Measurements from ENCODE around the gene C17orf78.
"Not testable (repeated sequence)": the region's sequence is repeated elsewhere in the genome, so short reads cannot be mapped to it uniquely, and the experiment has no call there.

C17orf78 gene

DNA sequence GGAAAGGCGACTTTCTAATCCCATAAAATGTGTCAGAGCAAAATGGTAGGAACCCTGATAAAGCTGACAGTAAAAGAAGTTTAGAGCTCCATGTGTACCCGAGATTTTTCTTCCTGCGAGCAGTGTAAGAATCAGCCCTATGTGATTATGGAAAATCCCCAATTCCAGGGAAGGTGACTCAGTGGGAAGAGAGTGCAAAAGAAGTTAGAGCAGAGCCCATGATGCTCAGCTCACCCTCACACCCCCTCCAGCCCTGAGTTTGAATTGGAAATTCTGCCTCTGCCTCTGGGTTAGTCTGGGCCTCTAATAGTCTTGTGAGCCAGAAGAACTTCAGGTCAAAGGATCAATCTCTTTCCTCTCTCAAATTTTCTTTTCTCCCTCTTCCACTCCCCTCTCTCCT is 12.5 kb downstream of the C17orf78 start:
- DNase-seq, result no peak

DNA sequence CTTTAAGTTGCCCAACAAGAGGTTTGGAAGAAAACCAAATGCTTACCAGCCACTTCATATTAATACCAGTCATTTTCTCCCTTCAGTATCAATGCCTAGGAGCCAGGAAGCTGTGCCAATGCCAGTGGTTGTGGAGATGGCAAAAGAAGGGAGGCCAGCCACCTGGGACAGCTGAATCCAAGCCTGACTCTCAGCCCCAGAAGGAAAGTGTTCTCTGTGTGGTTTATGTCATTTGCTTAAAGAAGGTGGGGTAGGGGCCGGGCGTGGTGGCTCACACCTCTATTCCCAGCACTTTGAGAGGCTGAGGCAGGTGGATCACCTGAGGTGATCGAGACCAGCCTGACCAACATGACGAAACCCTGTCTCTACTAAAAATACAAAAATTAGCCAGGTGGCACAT is 13.4 kb downstream of the C17orf78 start:
- DNase-seq, result no peak

DNA sequence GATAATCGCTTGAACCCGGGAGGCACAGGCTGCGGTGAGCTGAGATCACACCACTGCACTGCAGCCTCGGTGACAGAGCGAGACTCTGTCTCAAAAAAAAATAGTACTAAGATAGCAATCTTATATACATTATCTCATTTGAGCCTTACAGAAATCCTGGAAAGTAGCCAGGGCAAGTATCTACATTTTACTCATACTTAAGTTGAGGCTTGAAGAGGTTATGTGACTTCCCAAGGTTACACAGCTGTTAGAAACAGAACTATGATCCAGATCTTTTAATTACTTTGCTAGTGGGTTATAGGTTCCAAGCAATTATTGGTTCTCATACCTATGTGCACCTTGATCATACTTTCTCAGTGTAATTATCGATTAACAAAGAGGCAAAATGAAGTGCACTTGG is 15.4 kb downstream of the C17orf78 start:
- DNase-seq, result no peak

DNA sequence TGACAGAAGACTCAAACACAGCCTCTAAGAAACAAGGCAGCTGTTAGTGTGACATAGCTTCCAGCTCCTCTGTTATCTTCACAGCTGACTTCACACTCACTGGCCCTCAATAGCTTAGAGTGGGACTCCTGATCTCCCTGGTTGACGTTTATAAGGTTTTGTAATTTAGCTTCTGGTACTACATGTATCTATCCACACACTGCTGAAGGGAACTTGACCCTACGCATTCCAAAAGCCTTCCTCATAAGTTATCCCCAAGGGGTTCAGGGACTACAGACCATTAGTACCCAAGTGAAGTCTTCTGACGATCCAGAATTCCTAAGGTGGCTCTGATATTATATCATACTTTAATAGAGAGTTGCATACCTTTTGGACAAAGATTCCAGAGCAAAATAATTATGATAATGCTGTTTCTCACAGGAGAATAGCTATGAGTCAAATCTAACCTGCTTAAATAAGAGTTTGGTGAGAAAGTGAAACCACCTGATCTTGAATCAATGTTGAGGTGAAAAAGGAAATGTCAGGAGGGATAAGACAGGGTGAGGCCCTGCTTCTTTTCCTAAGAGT is 16.3 kb downstream of the C17orf78 start:
- DNase-seq, result no peak

DNA sequence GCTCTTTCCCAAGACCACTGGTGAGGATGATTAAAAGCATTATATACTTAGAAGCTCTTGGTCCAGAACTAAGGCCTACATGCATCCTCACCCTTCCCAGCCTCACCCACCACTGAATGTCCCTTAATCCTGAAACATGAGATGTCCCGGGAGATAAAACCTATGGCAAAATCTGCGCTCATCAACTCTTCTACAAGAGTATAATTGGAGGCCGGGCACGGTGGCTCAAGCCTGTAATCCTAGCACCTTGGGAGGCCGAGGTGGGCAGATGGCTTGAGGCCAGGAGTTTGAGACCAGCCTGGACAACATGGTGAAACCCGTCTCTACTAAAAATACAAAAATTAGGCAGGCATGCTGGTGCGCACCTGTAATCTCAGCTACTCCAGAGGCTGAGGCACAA is 17.6 kb downstream of the C17orf78 start:
- no peak for DNase-seq

DNA sequence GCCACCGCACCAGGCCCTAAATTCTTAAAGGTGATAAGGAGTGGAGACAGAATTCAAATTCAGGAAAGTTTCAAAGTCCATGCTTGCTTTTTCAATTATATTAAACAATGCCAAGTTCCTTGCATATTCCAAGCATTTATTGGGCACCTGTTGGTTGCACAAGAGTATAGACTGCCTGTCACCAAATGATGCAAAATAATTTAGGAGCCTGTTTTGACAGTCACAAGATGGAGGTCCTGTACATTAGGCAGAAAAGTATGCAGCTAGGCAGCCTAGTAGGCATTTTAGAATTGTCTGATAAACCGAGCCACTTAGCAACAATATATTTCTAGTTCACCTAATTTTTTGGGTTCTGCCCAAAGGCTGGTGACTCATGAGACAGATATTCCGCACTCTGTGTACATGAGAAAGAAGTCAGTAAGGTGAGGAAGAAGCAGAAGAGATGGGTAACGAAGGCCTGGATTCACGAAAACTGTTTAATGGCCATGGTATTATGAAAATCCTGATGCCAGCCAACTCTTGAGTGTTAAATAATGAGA is 23.5 kb downstream of the C17orf78 start:
- DNase-seq, result no peak

DNA sequence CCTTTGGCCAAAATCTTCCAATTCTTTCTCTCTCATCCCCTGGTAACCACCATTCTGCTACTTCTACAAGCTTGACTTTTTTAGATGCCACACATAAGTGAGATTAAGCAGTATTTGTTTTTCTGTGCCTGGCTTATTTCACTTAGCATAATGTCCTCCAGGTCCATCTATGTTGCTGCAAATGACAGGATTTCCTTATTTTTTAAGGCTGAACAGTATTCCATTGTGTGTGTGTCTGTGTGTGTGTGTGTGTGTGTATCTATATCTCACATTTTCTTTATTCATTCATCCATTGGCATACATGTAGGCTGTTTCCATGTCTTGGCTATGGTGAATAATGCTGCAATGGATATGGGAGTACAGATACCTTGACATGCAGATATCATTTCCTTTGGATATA is 24.7 kb downstream of the C17orf78 start:
- DNase-seq, result no peak

DNA sequence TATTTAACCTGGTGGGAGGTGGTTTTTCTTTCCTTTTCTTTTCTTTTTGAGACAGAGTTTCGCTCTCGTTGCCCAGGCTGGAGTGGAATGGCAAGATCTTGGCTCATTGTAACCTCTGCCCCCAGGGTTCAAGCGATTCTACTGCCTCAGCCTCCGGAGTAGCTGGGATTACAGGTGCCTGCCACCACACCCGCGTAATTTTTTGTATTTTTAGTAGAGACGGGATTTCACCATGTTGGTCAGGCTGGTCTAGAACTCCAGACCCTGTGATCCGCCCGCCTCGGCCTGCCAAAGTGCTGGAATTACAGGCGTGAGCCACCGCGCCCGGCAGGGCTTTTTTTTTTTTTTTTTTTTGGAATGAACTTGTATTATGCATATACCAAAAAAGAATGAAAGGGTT is 29.7 kb downstream of the C17orf78 start:
- not testable (repeated sequence) for DNase-seq

DNA sequence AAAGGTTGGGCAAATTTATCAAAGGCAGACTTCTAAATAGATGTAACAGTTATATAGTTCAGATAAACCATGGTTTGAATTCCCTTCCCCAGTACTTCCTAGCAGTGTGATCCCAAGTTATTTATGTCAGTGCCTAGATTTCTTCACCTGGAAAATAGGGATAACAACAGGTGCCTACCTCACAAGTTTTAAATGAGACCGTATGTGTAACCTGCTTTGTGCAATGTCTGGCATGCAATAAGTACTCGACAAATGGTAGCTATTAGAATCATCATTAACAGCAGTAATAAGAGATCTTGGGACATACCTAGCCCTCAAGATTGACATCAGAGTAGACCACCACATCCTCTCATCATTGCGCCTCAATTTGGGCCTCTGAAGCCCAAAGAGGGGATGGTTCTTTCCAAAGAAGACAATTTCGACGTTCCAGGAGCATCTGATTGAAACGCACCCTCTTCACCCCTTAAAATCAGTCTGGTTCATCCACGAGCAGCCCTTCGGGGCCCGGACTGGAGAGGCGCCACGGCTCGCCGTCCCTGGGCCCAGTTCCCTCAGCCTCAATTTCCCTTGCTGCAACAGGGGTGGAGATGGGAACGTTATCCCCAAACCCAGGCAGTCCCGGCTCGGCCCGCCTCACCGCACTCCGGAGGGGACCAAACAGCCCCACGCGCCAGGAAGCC is 30.3 kb downstream of the C17orf78 start:
- no peak for DNase-seq

DNA sequence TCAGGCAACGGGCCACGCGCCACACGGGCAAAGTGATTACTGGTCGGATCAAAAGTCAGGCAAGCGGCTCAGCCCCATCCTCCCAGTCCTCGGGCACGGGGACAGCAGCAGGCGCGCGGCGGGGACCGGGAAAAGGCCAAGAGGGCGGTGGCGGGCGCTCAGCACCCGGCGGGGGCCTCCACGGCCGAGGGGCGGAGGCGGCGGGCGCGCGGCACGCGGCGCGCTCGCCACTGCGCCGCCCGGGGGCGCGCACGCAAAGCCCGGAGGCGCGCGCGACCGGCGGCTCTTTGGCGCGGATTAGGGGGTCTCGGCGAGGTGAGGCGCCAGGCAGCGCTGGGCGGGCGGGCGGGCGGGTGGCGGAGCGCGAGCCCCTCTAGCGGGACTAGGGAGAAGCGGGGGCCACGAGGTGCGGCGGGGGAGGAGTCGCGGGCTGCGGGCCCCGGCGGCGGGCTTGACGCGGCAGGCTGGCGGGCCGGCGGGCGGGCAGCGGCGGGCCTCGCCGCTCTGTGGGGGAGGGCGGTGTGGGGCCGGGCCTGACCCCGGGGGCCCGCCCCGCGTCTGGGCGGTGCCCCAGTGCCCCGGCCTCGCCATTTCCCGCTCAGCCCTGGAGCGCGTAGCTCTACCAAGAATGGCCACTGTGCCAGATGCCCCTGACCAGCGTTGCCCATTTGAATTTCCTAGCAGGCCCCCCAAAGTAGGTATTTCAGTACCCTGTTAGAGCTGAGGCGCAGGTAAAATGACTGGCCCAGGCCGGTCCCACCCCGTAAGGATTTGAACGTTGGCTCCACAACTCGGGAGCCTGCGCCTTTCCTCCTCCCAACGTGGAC is 31.1 kb downstream of the C17orf78 start, which contains the start of the genes ACACA and TADA2A:
TSS of gene ACACA (minus strand) at position 202 of the 827 bp plus-strand sequence. CDS start 537 bp downstream, outside the sequence.
TSS of gene TADA2A (plus strand) at position 252 of the 827 bp plus-strand sequence. CDS start 4,480 bp downstream, outside the sequence.
- peak; percentile 52 for DNase-seq

DNA sequence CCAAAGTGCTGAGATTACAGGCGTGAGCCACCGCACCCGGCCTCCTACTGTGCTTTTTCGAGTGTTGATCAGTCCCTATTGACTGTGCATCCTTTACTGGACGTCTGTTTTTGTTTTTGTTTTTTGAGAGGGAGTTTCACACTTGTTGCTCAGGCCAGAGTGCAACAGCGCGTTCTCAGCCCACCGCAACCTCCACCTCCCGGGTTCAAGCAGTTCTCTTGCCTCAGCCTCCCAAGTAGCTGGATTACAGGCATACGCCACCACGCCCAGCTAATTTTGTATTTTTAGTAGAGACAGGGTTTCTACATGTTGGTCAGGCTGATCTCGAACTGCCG is 32.3 kb downstream of the C17orf78 start:
- DNase-seq, result not testable (repeated sequence)

DNA sequence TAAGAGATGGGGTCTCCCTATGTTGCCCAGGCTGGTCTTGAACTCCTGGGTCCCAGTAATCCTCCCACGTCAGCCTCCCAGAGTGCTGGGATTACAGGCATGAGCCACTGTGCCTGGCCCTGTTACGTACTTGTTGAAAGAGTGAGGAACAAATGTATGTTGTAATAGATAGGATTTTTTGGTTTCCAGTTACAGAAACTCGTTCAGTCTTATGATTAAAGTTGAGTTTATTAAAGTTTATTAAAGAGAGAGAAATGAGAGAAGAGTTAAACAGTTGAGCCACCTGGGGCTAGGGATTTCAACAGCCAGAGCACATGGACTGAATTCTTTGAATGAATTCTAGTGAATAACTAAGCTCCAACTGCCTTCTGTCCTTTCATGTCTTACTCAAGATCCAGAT is 34.6 kb downstream of the C17orf78 start:
- DNase-seq, result no peak

DNA sequence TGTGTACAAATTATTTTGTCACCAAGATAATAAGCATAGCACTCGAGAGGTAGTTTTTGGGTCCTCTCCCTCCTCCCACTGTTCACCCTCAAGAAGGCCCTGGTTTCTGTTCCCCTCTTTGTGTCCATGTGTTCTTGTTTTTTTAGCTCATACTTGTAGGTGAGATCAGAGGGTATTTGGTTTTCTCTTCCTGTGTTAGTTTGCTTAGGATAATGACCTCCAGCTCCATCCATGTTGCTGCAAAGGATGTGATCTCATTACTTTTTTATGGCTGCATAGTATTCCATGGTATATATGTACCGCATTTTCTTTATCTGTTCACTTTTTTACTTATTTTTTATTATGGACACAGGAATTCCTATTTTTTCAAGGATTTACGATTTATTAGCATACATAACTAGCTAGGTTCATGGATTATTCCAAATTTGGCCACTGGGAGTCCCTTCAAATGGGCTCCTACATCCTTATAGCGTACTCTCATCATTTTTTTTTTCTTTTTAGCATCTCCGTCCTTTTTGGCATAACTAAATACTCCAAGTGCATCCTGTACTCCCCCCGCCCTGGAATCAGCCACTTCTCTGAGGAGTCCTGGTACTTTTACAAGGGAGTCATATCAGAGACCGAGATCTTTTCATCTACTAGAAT is 38.2 kb downstream of the C17orf78 start:
- DNase-seq, result no peak

DNA sequence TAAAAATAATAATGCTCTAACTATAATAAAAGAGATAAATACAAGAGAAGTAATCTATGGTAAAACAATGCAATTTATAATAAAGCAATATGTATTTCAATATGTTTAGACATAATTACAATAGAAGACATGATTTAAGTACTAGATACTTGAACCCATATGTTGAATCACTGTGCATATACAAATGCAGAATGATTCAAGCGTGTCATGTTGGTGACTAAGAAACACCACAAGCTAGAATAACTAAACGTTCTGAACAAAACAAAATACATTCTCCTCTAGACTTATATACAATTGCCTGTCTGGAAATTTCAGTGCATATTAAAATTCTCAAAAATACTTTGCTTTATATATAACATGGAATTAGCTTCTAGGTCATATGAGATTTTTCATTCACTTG is 42.1 kb downstream of the C17orf78 start:
- DNase-seq, result no peak

DNA sequence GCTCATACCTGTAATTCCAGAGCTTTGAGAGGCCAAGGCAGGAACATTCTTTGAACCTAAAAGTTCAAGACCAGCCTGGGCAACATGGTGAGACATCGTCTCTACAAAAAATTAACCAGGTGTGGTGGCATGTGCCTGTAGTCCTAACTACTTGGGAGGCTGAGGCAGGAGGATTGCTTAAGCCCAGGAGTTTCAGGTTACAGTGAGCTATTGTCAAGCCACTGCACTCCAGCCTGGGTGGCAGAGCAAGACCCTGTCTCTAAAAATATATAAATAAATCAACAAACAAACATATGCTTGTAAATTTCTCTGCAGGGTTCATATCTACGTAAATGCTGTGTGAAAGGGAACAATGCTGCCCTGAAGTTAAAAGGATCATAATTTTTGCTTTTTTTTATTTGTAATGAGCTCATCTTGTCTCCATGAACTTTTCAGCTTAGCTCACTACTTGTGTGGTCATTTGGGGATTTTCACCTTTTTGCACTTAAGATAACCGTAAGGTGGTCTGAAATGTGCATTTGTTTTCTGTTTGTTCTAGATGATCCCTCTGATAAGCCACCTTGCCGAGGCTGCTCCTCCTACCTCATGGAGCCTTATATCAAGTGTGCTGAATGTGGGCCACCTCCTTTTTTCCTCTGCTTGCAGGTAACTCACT is 47.3 kb downstream of the C17orf78 start:
- no peak for DNase-seq

DNA sequence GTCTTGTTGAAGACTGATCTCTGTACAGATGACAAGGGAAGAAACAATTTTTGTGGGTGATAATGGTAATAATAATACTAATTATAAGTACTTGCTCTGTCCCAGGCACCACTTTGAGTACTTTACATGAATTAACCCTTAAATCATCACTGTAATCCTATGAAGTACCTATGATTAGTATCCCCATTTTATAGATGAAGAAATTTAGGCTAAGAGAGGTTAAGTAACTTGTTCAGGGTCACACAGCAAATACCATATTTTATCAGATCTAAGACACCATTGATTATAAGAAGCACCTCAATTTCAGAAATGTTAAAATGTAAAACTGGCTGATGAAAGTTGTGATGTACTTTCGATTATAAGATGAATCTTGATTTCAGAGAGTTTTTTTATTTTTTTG is 49.5 kb downstream of the C17orf78 start:
- no peak for DNase-seq

DNA sequence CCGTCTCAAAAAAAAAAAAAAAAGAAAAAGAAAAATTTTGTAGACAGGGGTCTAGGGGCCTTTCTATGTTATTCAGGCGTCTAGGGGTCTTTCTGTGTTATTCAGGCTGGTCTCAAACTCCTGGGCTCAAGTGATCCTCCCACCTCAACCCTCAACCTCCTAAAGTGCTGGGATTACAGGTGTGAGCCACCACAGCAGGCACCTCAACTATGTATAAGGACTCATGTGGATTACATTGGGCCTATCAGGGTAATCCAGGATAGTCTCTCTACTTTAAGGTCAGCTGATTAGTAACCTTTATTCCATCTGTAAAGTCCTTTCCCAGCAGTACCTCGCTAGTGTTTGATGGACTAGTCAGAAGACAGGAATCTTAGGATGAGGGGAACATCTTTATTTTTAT is 53.3 kb downstream of the C17orf78 start:
- no peak for DNase-seq

DNA sequence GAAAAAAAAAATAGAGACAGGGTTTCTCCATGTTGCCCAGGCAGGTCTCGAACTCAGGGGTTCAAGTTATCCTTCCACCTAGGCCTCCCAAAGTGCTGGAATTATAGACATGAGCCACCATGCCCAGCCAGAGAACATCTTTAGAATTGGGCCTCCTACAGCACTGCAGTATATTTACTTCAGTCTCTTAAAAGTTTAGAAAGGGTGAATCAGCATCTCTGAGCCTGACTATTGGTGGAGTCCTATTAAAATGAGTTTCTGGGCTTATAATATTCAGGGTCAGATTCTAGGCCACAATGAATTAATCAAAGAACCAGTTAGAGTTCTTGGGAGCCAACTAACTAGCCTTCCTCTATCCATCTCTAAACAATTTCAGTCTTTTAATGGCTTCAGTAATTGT is 53.7 kb downstream of the C17orf78 start:
- no peak for DNase-seq

DNA sequence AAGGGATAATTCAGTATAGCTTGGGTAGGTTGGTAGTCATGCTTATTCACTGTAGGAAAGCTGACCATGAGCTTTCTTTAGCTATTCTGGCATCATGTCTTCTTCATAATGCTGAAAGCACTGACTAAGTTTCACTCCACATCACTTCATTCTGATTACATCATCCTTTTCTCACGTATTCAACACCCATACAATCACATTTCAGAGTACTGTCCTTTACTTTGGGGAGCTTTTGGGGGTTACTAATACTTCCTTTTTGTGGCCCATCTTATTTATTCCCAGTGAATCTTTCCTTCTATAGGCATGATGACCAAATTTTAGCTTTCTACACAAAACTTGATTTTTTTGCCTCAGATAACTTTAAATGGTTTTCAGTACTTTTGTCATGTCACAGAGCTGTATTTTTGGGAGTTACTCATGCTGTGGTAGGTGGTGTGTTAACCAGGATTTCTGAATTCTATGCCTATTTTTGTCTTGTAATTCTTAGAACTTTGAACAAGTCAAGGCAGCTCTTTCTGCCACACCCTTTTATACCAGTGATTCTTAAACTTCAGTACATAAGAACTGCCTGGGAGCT is 54.4 kb downstream of the C17orf78 start:
- DNase-seq, result no peak

DNA sequence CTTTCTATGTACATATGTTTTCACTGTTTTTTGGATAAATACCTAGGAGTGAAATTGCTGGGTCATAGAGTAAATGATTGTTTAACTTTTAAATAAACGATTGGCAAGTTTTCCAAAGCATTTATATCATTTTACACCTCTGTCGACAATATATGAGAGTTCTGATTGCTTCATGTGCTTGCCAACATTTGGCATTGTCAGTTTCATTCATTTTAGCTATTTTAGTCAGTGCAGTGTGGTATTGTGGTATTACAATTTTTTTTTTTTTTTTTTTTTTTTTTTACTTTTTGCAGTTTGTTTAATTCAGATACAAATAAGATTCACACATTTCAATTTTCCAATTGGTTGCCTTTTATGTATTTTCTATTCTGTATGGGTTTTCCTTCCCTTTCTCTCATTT is 56.9 kb downstream of the C17orf78 start:
- DNase-seq, result no peak

DNA sequence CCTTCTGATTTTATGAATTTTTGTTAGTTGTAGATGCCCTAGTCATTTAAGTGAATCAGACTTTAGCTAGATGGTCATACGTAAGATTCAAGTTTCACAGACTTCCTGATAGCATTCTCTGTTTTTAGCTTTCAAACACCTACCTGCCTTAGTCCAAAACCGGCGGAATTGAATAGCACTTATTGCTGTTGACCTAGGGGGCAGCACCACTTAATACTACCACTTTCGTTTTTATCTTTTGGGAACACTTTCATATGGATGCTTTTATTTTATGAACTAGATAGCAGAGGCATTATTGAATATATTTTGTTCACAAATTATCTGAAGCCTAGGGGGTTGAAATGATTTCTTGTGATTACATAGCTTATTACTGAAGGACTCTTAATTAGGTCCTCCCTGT is 62.4 kb downstream of the C17orf78 start:
- DNase-seq, result no peak

DNA sequence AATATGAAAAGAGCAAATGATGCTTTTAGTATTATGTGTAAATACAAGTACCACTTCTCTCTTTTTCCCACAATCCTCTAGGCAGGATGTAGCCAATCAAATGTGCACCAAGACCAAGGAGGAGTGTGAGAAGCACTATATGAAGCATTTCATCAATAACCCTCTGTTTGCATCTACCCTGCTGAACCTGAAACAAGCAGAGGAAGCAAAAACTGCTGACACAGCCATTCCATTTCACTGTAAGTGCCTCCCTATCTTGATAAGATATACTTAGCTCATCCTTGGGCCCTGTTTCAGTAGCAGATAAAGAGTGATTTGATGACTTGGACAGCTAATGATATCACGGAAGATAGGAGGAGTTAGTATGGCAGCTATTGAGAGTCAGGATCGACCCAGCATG is 64.6 kb downstream of the C17orf78 start:
- DNase-seq, result no peak

Measured in NCI-H446 treated with DMSO at 0.1 percent for 48 hours (cell line).